ENCODE data around the gene ADNP2.

Gene ADNP2

GRCh38 chr18:80137976-80138375 is 28.9 kb downstream of the ADNP2 start:
- H3K9ac ChIP-seq, result no peak overlapping the region
- no peaks in the 10 kb centered on the region for H3K27me3 ChIP-seq
- H3K4me1 ChIP-seq, result 0 out of 2 replicates have a peak, but pooled peaks cover 12% of the 10 kb centered on the region
- H3K9me3 ChIP-seq, result no peaks in the 10 kb centered on the region
- no peak overlapping the region for H3K4me2 ChIP-seq
- H4K20me1 ChIP-seq, result peaks cover 21% of the 10 kb centered on the region; the same call in 1 of the 2 replicates
- no peak overlapping the region for H3K27ac ChIP-seq
- no peak overlapping the region for H3K4me3 ChIP-seq
- H3K36me3 ChIP-seq, result peaks cover 54% of the 10 kb centered on the region
- no peak for TF ChIP-seq Cebpa-rat (IDR thresholded peaks at IDR 0.05)

DNA sequence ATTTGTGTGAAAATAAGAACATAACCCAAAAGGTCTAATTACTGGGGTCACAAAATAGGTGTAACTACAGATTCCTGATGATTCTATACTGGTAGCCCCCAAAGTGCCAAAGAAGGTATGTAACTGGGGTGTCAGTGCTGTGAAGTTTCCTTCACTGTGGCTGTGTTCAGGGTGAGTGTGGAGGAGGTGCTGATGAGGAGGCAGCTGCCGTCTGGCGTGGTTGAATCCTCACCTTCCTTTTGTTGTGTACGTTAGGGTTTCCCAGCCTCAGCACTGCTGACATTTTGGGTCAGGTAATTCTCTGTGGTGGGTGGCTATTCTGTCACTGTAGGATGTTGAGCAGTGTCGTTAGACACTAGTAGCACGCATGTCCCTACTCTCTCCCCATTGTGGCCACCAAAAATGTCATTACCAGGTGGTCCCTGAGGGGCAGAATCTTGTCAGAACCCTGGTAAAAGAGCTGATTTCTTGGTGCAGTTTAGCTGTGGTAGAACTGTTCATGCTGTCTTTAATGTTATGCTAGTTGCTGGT is 31.5 kb downstream of the ADNP2 start:
- peaks cover 19% of the 10 kb centered on the region; the same call in 1 of the 2 replicates for H3K4me1 ChIP-seq
- no peak overlapping the region for H3K4me3 ChIP-seq
- no peak overlapping the region for H3K9ac ChIP-seq
- no peak overlapping the region for H3K27ac ChIP-seq
- H4K20me1 ChIP-seq, result peaks cover 25% of the 10 kb centered on the region; the same call in 1 of the 2 replicates
- H3K36me3 ChIP-seq, result peaks cover 29% of the 10 kb centered on the region
- no peak for TF ChIP-seq Cebpa-rat (IDR thresholded peaks at IDR 0.05)
- H3K4me2 ChIP-seq, result no peak overlapping the region
- H3K27me3 ChIP-seq, result peaks cover 9% of the 10 kb centered on the region
- H3K9me3 ChIP-seq, result no peaks in the 10 kb centered on the region

DNA sequence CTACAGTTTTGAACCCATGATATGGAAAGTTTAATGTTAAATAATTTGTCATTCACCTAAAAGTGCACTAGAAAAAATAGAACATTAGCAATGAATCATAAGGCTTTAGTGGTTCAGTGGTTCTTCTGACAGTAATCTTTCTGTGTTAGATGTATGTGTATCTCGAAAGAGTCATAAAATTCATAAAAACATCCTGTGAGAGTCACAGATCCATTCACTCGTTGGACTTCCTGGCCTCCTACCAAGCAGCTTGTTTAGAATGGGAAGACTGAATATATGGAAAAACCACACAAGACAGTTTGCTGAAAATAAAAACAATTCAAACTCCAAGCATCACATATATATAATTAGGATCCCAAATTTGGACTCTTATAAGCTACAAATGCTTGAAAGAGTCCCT is 34.8 kb downstream of the ADNP2 start:
- Histone ChIP-seq H3K9me3 (no peaks in the 10 kb centered on the region), H3K27me3 (peaks cover 42% of the 10 kb centered on the region), H4K20me1 (peaks cover 38% of the 10 kb centered on the region; the same call in 1 of the 2 replicates), H3K4me1 (peaks cover 27% of the 10 kb centered on the region), H3K27ac (no peak overlapping the region), H3K4me2 (no peak overlapping the region), H3K4me3 (no peak overlapping the region), H3K36me3 (no peaks in the 10 kb centered on the region), H3K9ac (no peak overlapping the region)
- no peak for TF ChIP-seq Cebpa-rat (IDR thresholded peaks at IDR 0.05)

DNA sequence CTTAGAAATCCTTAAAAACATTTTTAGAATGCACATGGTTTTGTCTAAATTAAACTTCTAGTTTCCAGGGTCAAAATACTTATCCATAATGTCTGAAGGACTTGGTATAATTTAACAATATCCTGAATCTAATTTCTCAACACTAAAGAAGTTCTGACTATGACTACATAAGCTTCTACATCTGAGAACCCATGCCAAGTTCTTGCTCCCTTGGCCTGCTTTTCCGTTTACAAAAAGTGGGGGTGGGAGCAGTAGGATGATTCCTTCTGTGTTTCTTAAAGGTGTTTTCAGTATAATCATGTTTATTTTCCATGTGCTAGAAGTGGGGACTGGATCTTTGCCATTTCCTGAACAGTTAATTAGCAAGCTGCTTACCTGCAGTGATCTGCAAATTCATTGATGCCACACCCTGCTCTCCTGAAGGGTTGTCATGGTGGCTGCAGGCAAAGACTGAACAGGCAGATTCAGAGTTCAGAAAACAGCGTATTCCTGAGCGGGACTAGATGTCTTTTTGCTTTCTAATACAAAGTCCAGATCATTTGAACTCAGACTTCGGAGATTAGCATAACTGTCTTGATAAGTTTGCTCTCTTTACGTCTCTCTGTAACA is 36.2 kb downstream of the ADNP2 start:
- peaks cover 38% of the 10 kb centered on the region; the same call in 1 of the 2 replicates for H4K20me1 ChIP-seq
- peaks cover 24% of the 10 kb centered on the region for H3K4me1 ChIP-seq
- H3K4me2 ChIP-seq, result no peak overlapping the region
- H3K9me3 ChIP-seq, result no peaks in the 10 kb centered on the region
- no peak for TF ChIP-seq Cebpa-rat (IDR thresholded peaks at IDR 0.05)
- H3K9ac ChIP-seq, result no peak overlapping the region
- no peaks in the 10 kb centered on the region for H3K36me3 ChIP-seq
- H3K27ac ChIP-seq, result no peak overlapping the region
- no peak overlapping the region for H3K4me3 ChIP-seq
- peaks cover 45% of the 10 kb centered on the region for H3K27me3 ChIP-seq

DNA sequence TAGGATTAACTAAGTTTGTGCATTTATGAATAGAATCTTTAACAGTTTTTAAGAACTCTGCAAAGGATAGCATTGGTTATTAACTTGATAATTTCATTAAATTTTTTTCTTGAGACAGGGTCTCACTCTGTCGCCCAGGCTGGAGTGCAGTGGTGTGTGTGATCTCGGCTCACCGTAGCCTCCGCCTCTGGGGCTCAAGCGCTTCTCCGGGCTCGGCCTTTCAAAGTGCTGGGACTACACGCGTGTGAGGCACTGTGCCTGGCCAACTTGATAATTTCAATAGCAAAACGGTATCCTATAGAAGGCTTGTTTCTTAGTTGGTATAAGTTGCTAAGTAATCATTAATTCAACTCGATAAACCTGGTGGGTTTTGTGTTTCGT is 38.0 kb downstream of the ADNP2 start:
- Histone ChIP-seq H3K9me3 (no peaks in the 10 kb centered on the region), H3K36me3 (no peaks in the 10 kb centered on the region), H3K27ac (no peak overlapping the region), H4K20me1 (peaks cover 33% of the 10 kb centered on the region; the same call in 1 of the 2 replicates), H3K9ac (no peak overlapping the region; the same call in 1 of the 2 replicates), H3K4me2 (peak overlapping the region; percentile 91), H3K4me1 (peaks cover 24% of the 10 kb centered on the region), H3K27me3 (peaks cover 45% of the 10 kb centered on the region), H3K4me3 (peak overlapping the region; percentile 66)
- no peak for TF ChIP-seq Cebpa-rat (IDR thresholded peaks at IDR 0.05)

DNA sequence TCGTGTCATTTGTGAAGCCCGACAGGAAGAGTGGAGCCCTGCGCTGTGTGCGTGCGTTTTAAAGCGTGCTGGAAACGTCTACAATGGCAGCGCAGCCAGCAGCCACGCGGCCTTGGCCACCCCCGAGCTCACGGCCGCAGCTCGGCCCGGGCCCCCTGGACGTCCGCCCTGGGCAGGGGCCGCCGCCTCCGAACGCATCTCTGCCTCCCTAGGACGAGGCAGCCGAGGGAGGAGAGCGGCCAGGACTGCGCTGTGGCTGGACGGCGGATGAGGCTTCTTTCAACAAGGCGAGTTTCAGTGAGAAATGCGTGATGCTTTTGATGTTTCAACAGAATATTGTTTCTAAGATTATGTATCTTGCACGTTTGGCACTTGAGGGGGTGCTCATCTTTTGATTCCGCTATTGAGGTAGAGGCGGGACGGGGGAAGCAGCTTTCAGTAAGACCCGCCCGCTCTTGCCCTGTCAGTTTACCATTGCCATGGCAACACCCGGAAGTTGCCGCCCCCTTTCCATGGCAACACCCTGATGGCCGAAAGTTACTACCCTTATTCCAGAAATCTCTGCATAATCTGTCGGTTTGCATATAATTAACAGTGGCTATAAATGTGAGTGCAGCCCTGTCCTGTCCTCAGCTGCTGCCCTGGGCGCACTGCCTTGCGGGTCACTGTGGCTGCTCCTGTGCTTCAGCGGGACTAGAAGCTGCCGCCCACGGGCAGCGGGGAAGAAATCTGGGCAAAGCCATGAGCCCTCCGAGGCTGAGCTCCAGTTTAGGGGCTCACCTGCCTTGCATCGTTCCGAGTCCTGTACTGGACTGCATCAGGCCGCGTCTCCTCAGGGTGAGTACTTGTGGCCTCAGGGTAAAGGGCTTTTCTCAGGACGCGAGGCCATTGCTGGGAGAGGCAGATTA is 38.6 kb downstream of the ADNP2 start:
- H3K4me1 ChIP-seq, result peaks cover 24% of the 10 kb centered on the region
- H3K9me3 ChIP-seq, result no peaks in the 10 kb centered on the region
- no peak for TF ChIP-seq Cebpa-rat (IDR thresholded peaks at IDR 0.05)
- no peak overlapping the region for H3K27ac ChIP-seq
- peaks cover 27% of the 10 kb centered on the region; the same call in 1 of the 2 replicates for H4K20me1 ChIP-seq
- H3K9ac ChIP-seq, result no peak overlapping the region; the same call in 1 of the 2 replicates
- H3K27me3 ChIP-seq, result peaks cover 45% of the 10 kb centered on the region
- peak overlapping the region; percentile 91 for H3K4me2 ChIP-seq
- peak overlapping the region; percentile 66 for H3K4me3 ChIP-seq
- H3K36me3 ChIP-seq, result no peaks in the 10 kb centered on the region

DNA sequence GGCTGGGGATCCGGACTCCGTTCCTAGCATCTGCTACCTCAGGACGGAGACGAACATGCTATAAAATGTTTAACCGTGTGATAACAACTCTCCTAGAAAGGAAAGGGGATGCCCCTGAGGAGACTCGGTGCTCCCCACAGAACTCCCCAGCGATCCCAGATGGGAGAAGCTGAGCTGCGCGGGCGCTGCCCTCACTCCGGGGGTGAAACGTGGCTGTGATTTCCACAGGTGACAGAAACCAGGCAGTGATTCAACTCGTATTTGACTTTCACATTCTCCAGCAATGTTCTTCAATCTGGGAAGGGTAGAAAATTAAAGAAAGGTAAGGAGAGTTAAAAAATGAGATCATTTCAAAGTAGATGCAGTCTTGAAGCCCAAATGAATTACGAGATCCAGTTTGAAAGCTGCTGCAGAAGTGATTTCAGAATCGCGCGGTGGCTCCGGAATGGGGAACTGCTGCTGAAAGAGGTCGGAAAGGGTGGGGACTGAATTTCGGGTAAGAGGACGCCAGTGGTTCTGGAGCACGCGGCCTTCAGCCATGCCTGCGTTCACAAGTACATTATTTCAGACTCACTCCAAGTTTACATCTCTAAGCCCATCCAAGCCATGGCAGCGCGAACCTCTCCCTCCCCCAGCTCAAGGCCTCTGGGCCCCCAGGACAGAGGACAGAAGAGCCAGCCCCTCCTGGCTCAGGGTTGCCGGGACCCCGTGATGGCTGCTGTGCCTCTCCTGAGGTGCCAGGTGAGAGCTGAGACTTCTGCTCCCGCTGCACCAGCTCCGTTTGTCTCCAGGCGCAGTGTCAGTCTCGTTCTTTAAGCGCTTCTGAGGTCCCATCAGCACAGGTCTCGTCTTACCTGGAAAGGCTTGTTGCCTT is 39.5 kb downstream of the ADNP2 start:
- Histone ChIP-seq H4K20me1 (peaks cover 25% of the 10 kb centered on the region; the same call in 1 of the 2 replicates), H3K9me3 (no peaks in the 10 kb centered on the region), H3K4me1 (peaks cover 24% of the 10 kb centered on the region), H3K4me3 (peak overlapping the region; percentile 66), H3K27me3 (peaks cover 45% of the 10 kb centered on the region), H3K9ac (no peak overlapping the region), H3K4me2 (peak overlapping the region; percentile 91), H3K27ac (no peak overlapping the region), H3K36me3 (no peaks in the 10 kb centered on the region)
- TF ChIP-seq Cebpa-rat (IDR thresholded peaks at IDR 0.05), result no peak

DNA sequence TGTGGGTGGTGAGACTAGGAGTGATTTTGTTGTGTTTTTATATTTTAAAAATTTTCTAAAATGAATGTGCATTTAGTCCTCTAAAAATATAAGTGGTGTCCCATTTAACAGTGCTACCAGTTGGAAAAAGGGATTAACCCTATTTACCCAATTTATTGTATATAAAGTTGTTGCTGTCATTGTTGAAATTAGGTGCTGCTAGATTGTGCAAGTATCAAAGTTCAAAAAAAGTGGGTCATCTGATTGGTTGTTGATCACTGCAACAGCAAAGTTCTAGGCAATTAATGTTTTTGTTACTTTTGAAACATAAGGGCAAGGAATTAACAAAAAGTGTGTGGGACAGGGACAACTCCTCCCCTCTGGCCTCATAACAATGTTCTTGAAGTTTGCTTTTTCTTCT is 40.6 kb downstream of the ADNP2 start:
- peaks cover 25% of the 10 kb centered on the region; the same call in 1 of the 2 replicates for H4K20me1 ChIP-seq
- no peak for TF ChIP-seq Cebpa-rat (IDR thresholded peaks at IDR 0.05)
- H3K27me3 ChIP-seq, result peaks cover 41% of the 10 kb centered on the region
- H3K27ac ChIP-seq, result no peak overlapping the region
- no peaks in the 10 kb centered on the region for H3K9me3 ChIP-seq
- H3K4me2 ChIP-seq, result no peak overlapping the region
- no peak overlapping the region for H3K9ac ChIP-seq
- H3K4me3 ChIP-seq, result no peak overlapping the region
- peaks cover 18% of the 10 kb centered on the region for H3K4me1 ChIP-seq
- H3K36me3 ChIP-seq, result no peaks in the 10 kb centered on the region

DNA sequence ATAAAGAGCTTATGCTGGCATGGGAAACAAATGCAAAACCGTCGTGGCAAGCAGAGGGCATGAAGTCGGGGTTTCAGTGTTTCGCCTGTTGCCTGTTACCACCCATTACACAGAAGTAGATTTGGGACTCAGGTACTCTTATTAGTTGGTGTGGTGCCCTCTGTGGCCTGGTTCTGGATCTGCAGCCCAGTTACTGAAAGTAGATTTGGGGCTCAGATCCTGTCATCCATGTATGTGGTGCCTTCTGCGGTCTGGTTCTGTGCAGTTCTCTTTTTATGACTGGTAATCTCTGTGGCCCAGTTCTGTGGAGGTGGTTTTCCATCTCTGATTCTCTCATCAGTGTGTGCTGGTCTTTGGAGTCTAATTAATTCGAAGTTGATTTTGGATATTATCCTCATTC is 45.2 kb downstream of the ADNP2 start:
- no peak for TF ChIP-seq Cebpa-rat (IDR thresholded peaks at IDR 0.05)

More for the DNA sequence above, 45.2 kb downstream of the ADNP2 start:
- H3K27ac ChIP-seq, result no peak overlapping the region
- no peak overlapping the region for H3K9ac ChIP-seq
- H3K27me3 ChIP-seq, result no peaks in the 10 kb centered on the region
- H3K36me3 ChIP-seq, result no peaks in the 10 kb centered on the region
- H3K4me3 ChIP-seq, result no peak overlapping the region
- peaks cover 6% of the 10 kb centered on the region for H3K4me1 ChIP-seq
- no peaks in the 10 kb centered on the region for H4K20me1 ChIP-seq
- no peaks in the 10 kb centered on the region for H3K9me3 ChIP-seq
- no peak overlapping the region for H3K4me2 ChIP-seq

Data from BLaER1 (cell line).